PC-9 (cell line): Measurements from ENCODE around the gene TCIRG1. TPM values are rescaled to one million over a fixed set of nuclear protein-coding genes. Genes with fewer than 3 reads are reported as not detected.
"Not testable (repeated sequence)": the region's sequence is repeated elsewhere in the genome, so short reads cannot be mapped to it uniquely, and the experiment has no call there.

Experiments
- BruUV-seq: library from RNA; stranded (reverse); fragments of 400-500 nt; replicated peaks from 2 replicates; lab custom pipeline; 2021; lab: Mats Ljungman, UMichigan
- CTCF ChIA-PET: fragments of 300-600 bp; sonication (Branson Sonifier 250); formaldehyde crosslinking; loops from one replicate; lab custom pipeline; 2022; ENCODE audit warnings: antibody characterized with exemption; lab: Charles Lee
- POLR2A ChIA-PET: fragments of 300-600 bp; sonication (Branson Sonifier 250); formaldehyde crosslinking; loops from one replicate; lab custom pipeline; 2022; ENCODE audit warnings: antibody characterized with exemption; ENCODE audit not compliant: unreplicated experiment; lab: Charles Lee
- DNase-seq, 2 experiments: peaks; one replicate each; pipeline versions ENCODE4 v3.0.0 to v3.0.0-alpha.2; 2015 to 2022; ENCODE audit warnings: mixed read lengths in 1 of 2
- H2AFZ ChIP-seq: fragments of 200-600 bp; sonication (generic); 2 replicates; pipeline ENCODE4 v1.8.1; 2017; ENCODE audit warnings: antibody characterized with exemption
- H3F3A ChIP-seq: fragments of 200-600 bp; sonication (generic); 2 replicates; pipeline ENCODE4 v1.8.1; 2017; ENCODE audit warnings: antibody characterized with exemption, mild to moderate bottlenecking, low read depth; ENCODE audit not compliant: insufficient read depth
- H3K27ac ChIP-seq: fragments of 200-600 bp; sonication (generic); 2 replicates; pipeline ENCODE4 v1.6.1; 2016; ENCODE audit warnings: mixed run types
- H3K27me3 ChIP-seq: fragments of 200-600 bp; sonication (generic); 2 replicates; pipeline ENCODE4 v1.6.1; 2016; ENCODE audit warnings: low read depth, mixed run types; ENCODE audit not compliant: insufficient read depth
- H3K36me3 ChIP-seq: fragments of 200-600 bp; sonication (generic); 2 replicates; pipeline ENCODE4 v1.6.1; 2016; ENCODE audit warnings: low read depth, mixed run types
- H3K4me1 ChIP-seq: fragments of 200-600 bp; sonication (generic); replicated peaks from 2 replicates; pipeline ENCODE4 v1.6.1; 2016; ENCODE audit warnings: mixed run types; ENCODE audit not compliant: insufficient read depth
- H3K4me2 ChIP-seq: fragments of 200-600 bp; sonication (generic); 2 replicates; pipeline ENCODE4 v1.6.1; 2017; ENCODE audit warnings: mixed run types
- H3K4me3 ChIP-seq: fragments of 200-600 bp; sonication (generic); 2 replicates; pipeline ENCODE4 v1.6.1; 2016; ENCODE audit warnings: mixed run types
- H3K79me2 ChIP-seq: fragments of 200-600 bp; sonication (generic); 2 replicates; pipeline ENCODE4 v1.6.1; 2017; ENCODE audit warnings: low read depth, mixed run types
- H3K9me2 ChIP-seq: fragments of 200-600 bp; sonication (generic); 2 replicates; pipeline ENCODE4 v1.8.1; 2017; ENCODE audit warnings: mild to moderate bottlenecking; ENCODE audit not compliant: insufficient read depth
- H3K9me3 ChIP-seq: fragments of 200-600 bp; sonication (generic); 2 replicates; pipeline ENCODE4 v1.8.1; 2016; ENCODE audit warnings: low read depth; ENCODE audit not compliant: insufficient read depth
- H4K20me1 ChIP-seq: fragments of 200-600 bp; sonication (generic); 2 replicates; pipeline ENCODE4 v1.8.1; 2017; ENCODE audit not compliant: insufficient read depth
- EZH2 ChIP-seq: fragments of 200-600 bp; sonication (generic); IDR thresholded peaks from 2 replicates; pipeline ENCODE4 v1.8.0; 2017; ENCODE audit warnings: antibody characterized with exemption, low read depth
- intact Hi-C: fragments of 100-400 bp; cut with micrococcal nuclease; formaldehyde crosslinking; loops from one replicate; pipeline ENCODE4 v1.10.0; 2022; ENCODE audit not compliant: unreplicated experiment
- total RNA-seq: library from RNA; stranded (reverse); gene quantifications from 2 replicates; pipeline ENCODE4 v1.2.3, GENCODE V29; 2021
- TF ChIP-seq, protein P1 (sequence below): fragments of 200-600 bp; sonication (generic); conservative IDR thresholded peaks from 2 replicates; pipeline ENCODE4 v1.6.1; 2017; ENCODE audit warnings: mixed run types, antibody characterized with exemption, mild to moderate bottlenecking, moderate library complexity

Gene TCIRG1
- total RNA-seq, 1 experiment from 2014 or later = 125 TPM

DNA sequence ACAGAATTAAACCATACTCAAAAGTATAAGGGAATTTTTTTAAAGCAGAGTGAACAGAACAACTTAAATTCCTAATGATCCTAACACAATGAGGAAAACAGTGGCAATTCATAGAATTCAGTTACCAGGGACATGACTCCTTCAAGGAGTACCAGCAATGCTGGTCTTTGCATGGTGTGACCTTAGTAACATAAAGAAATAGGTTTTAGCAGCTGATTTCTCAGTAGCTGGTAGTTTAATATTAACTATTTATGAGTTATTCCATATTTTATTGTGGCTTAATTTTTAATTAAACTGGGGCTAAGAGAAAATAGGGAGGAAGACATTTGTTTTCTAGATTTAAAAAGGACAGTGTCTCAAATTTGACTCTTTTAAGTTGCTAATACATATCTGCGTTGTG lies 51.5 kb downstream of the TCIRG1 start:
- CTCF ChIA-PET = no interaction called here
- POLR2A ChIA-PET = no interaction called here

DNA sequence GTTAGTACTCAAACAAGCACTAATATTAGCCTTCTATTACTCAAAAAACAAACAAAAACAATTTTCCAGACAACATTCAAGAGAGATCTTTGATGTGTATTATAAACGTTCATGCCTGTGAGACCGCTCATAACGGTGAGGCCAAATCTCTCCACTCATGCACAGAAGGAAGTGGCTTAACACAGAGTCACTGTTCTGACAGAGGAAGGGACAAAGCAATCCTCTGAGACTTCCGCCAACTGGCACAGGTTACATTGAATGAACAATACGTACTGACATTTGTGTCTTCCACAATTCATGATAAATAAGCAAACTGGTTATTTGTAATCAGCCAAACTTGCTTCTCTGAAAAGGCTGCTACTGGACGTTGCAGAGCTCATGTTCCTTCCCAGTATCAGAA lies 51.9 kb downstream of the TCIRG1 start:
- intact Hi-C loops = no loop called here
- POLR2A ChIA-PET = interaction anchor here (0.6 kb wide), 1 partner anchor 30 kb away, joined by 4 read pairs; no protein-coding TSS in a partner anchor
- DNase-seq = no peak

More for the DNA sequence above, 51.5 kb downstream of the TCIRG1 start:
- no peak overlapping the region for H3K4me2 ChIP-seq
- no TSS peak for BruUV-seq
- H4K20me1 ChIP-seq = peaks cover 93% of the 10 kb centered on the region
- H3K79me2 ChIP-seq = peaks cover 98% of the 10 kb centered on the region
- no peaks in the 10 kb centered on the region for H3K9me3 ChIP-seq
- no peaks in the 10 kb centered on the region for H3K27me3 ChIP-seq
- H2AFZ ChIP-seq = no peak overlapping the region
- TF ChIP-seq EZH2 = no peak
- TF ChIP-seq, protein P1, sequence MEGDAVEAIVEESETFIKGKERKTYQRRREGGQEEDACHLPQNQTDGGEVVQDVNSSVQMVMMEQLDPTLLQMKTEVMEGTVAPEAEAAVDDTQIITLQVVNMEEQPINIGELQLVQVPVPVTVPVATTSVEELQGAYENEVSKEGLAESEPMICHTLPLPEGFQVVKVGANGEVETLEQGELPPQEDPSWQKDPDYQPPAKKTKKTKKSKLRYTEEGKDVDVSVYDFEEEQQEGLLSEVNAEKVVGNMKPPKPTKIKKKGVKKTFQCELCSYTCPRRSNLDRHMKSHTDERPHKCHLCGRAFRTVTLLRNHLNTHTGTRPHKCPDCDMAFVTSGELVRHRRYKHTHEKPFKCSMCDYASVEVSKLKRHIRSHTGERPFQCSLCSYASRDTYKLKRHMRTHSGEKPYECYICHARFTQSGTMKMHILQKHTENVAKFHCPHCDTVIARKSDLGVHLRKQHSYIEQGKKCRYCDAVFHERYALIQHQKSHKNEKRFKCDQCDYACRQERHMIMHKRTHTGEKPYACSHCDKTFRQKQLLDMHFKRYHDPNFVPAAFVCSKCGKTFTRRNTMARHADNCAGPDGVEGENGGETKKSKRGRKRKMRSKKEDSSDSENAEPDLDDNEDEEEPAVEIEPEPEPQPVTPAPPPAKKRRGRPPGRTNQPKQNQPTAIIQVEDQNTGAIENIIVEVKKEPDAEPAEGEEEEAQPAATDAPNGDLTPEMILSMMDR = no peak
- peaks cover 65% of the 10 kb centered on the region for H3F3A ChIP-seq
- DNase-seq = no peak
- H3K27ac ChIP-seq = no peak overlapping the region
- H3K36me3 ChIP-seq = peaks cover 25% of the 10 kb centered on the region; the same call in 1 of the 2 replicates
- no peaks in the 10 kb centered on the region for H3K4me1 ChIP-seq
- intact Hi-C loops = no loop called here
- H3K4me3 ChIP-seq = no peak overlapping the region
- no peaks in the 10 kb centered on the region for H3K9me2 ChIP-seq

DNA sequence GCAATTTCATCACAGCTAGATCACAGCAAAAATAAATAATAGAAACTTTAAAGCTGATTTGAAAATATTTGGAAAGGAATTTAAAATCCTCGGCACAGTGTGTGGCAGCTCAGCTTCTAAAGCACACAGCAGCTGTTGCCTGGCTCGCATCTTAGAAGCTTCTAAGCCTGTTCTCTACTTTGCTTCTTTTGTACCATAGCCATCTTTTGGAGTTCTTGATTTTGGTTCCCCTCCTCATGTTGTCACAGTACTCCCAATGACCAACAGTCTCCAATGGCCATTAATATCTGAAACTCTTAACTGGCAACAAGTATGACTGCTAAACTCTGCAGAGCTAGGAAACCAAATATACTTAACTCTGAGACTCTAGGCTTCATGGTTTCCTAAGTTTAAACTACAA lies 53.6 kb downstream of the TCIRG1 start:
- no peak overlapping the region for H3K4me3 ChIP-seq
- TF ChIP-seq, protein P1 = no peak
- TF ChIP-seq EZH2 = no peak
- ChIA-PET CTCF (interaction anchor here (1.1 kb wide), 1 partner anchor 46 kb away, joined by 3 read pairs; no protein-coding TSS in a partner anchor), POLR2A (no interaction called here)
- no peak for DNase-seq
- intact Hi-C loops = no loop called here
- H3F3A ChIP-seq = peaks cover 66% of the 10 kb centered on the region
- no peak overlapping the region for H3K4me2 ChIP-seq
- peaks cover 89% of the 10 kb centered on the region for H4K20me1 ChIP-seq
- no peak overlapping the region for H2AFZ ChIP-seq
- peak overlapping the region; percentile 5; the same call in 1 of the 2 replicates for H3K27ac ChIP-seq
- no peaks in the 10 kb centered on the region for H3K27me3 ChIP-seq
- H3K9me2 ChIP-seq = no peaks in the 10 kb centered on the region
- H3K36me3 ChIP-seq = peaks cover 32% of the 10 kb centered on the region; the same call in 1 of the 2 replicates
- no peaks in the 10 kb centered on the region for H3K4me1 ChIP-seq
- no TSS peak for BruUV-seq
- peaks cover 96% of the 10 kb centered on the region for H3K79me2 ChIP-seq
- H3K9me3 ChIP-seq = no peaks in the 10 kb centered on the region

More for the DNA sequence above, 51.9 kb downstream of the TCIRG1 start:
- Histone ChIP-seq H3K36me3 (peaks cover 25% of the 10 kb centered on the region; the same call in 1 of the 2 replicates), H3K27ac (no peak overlapping the region), H3K4me3 (no peak overlapping the region), H3K4me1 (no peaks in the 10 kb centered on the region), H3K9me2 (no peaks in the 10 kb centered on the region), H4K20me1 (peaks cover 90% of the 10 kb centered on the region), H3K4me2 (no peak overlapping the region), H2AFZ (no peak overlapping the region), H3K79me2 (peaks cover 96% of the 10 kb centered on the region), H3K27me3 (no peaks in the 10 kb centered on the region), H3K9me3 (no peaks in the 10 kb centered on the region), H3F3A (peaks cover 67% of the 10 kb centered on the region)
- no peak for TF ChIP-seq EZH2
- TF ChIP-seq, protein P1 = no peak
- CTCF ChIA-PET = no interaction called here
- BruUV-seq = no TSS peak

DNA sequence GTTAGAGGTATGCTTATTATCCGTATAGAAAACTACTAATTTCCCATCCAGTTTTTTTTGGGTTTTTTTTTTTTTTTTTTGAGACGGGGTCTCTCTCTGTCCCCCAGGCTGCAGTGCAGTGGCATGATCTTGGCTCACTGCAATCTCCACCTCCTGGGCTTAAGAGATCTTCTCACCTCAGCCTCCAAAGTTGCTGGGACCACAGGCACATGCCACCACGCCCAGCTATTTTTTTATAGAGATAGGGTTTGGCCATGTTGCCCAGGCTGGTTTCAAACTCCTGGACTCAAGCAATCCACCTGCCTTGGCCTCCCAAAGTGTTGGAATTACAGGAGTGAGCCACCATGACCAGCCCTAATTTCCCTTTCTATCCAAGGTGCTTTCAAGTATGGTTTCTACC lies 54.1 kb downstream of the TCIRG1 start:
- intact Hi-C loops, H3K27ac ChIP-seq, H3K9me3 ChIP-seq, H3K9me2 ChIP-seq, DNase-seq, H2AFZ ChIP-seq, H3K4me1 ChIP-seq, H3K4me2 ChIP-seq, H3K27me3 ChIP-seq, H3K4me3 ChIP-seq, CTCF ChIA-PET: not testable (repeated sequence)
- BruUV-seq = TSS peak; percentile 27
- Histone ChIP-seq H3K79me2 (peaks cover 96% of the 10 kb centered on the region), H3K36me3 (peaks cover 32% of the 10 kb centered on the region; the same call in 1 of the 2 replicates), H3F3A (peaks cover 68% of the 10 kb centered on the region), H4K20me1 (peaks cover 90% of the 10 kb centered on the region)
- POLR2A ChIA-PET = interaction anchor here (0.6 to 0.7 kb wide), 2 partner anchors 22 to 26 kb away, joined by 3 to 7 read pairs; no protein-coding TSS in a partner anchor
